ENCODE measurements around the gene CERT1.

Gene CERT1

DNA sequence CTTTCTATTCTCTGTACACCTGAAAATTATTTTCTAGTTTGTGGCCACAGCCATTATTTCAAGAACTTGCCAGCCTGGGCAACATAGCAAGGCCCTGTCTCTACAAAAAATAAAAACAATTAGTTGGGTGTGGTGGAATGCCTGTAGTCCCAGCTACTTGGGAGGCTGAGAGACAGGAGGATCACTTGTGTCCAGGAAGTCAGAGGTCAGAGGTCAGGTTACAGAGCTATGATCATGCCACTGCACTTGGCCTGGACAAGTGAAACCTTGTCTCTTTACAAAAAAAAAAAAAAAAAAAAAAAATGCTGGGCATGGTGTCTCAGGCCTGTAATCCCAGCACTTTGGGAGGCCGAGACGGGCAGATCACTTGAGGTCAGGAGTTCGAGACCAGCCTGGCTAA is 116.2 kb downstream of the CERT1 start:
- TF ChIP-seq, protein P1, sequence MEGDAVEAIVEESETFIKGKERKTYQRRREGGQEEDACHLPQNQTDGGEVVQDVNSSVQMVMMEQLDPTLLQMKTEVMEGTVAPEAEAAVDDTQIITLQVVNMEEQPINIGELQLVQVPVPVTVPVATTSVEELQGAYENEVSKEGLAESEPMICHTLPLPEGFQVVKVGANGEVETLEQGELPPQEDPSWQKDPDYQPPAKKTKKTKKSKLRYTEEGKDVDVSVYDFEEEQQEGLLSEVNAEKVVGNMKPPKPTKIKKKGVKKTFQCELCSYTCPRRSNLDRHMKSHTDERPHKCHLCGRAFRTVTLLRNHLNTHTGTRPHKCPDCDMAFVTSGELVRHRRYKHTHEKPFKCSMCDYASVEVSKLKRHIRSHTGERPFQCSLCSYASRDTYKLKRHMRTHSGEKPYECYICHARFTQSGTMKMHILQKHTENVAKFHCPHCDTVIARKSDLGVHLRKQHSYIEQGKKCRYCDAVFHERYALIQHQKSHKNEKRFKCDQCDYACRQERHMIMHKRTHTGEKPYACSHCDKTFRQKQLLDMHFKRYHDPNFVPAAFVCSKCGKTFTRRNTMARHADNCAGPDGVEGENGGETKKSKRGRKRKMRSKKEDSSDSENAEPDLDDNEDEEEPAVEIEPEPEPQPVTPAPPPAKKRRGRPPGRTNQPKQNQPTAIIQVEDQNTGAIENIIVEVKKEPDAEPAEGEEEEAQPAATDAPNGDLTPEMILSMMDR (conservative IDR thresholded peaks at IDR 0.05; ENCODE audit: low read length): no peak
- Histone ChIP-seq H3K9ac (ENCODE audit: low read depth, low read length, poor library complexity, severe bottlenecking) (no peak overlapping the region), H3K9me2 (replicated peaks; ENCODE audit: low read depth, low read length) (no peaks in the 10 kb centered on the region), H4K20me1 (ENCODE audit: insufficient read depth, low read length, poor library complexity, severe bottlenecking) (no peaks in the 10 kb centered on the region), H3K4me3 (ENCODE audit: low read length, poor library complexity, severe bottlenecking) (no peak overlapping the region), H3F3A (ENCODE audit: low read depth) (no peaks in the 10 kb centered on the region), H3K79me2 (ENCODE audit: insufficient read depth, low read length) (no peaks in the 10 kb centered on the region), H3K4me1 (ENCODE audit: insufficient read depth, low read length, poor library complexity, severe bottlenecking) (no peaks in the 10 kb centered on the region), H3K36me3 (ENCODE audit: insufficient read depth, low read length) (peaks cover 17% of the 10 kb centered on the region; the same call in 1 of the 2 replicates), H2AFZ (ENCODE audit: low read length) (no peak overlapping the region), H3K4me2 (ENCODE audit: low read depth, low read length, poor library complexity, severe bottlenecking) (no peak overlapping the region), H3K9me3 (ENCODE audit: insufficient read depth, low read depth, low read length) (no peaks in the 10 kb centered on the region), H3K27me3 (ENCODE audit: insufficient read depth, low read length, poor library complexity, severe bottlenecking) (no peaks in the 10 kb centered on the region)

DNA sequence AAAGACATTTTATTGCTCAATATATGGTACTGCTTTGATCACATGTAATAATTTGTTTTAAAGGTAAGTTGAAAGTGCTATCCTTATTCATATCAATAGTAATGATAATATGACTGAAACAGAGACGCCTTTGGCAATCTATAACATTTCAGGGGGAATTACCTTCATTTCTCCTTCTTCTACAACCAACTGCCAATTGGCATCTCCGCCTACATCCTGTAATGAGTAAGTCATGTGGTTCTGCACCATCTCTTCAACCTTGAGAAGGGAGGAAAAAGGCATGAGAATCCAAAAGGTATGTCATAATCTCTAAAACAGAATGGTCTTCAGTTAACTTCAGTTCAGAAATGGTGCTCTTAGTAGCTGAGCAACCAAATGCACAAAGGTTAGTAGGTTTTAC is 122.0 kb downstream of the CERT1 start:
- no peaks in the 10 kb centered on the region for H3K9me2 ChIP-seq (replicated peaks; ENCODE audit: low read depth, low read length)
- no peaks in the 10 kb centered on the region for H3K27me3 ChIP-seq (ENCODE audit: insufficient read depth, low read length, poor library complexity, severe bottlenecking)
- no peak overlapping the region for H3K9ac ChIP-seq (ENCODE audit: low read depth, low read length, poor library complexity, severe bottlenecking)
- TF ChIP-seq, protein P1 (conservative IDR thresholded peaks at IDR 0.05; ENCODE audit: low read length): no peak
- no peak for TF ChIP-seq EZH2phosphoT487 (IDR thresholded peaks at IDR 0.05; ENCODE audit: borderline replicate concordance)
- H2AFZ ChIP-seq (ENCODE audit: low read length): no peak overlapping the region
- H3K36me3 ChIP-seq (ENCODE audit: insufficient read depth, low read length): peaks cover 22% of the 10 kb centered on the region; the same call in 1 of the 2 replicates
- H3F3A ChIP-seq (ENCODE audit: low read depth): no peaks in the 10 kb centered on the region
- no peaks in the 10 kb centered on the region for H3K79me2 ChIP-seq (ENCODE audit: insufficient read depth, low read length)
- H3K4me1 ChIP-seq (ENCODE audit: insufficient read depth, low read length, poor library complexity, severe bottlenecking): peaks cover 10% of the 10 kb centered on the region
- no peak overlapping the region for H3K4me3 ChIP-seq (ENCODE audit: low read length, poor library complexity, severe bottlenecking)
- no peak overlapping the region for H3K4me2 ChIP-seq (ENCODE audit: low read depth, low read length, poor library complexity, severe bottlenecking)
- H3K9me3 ChIP-seq (ENCODE audit: insufficient read depth, low read depth, low read length): no peaks in the 10 kb centered on the region
- H4K20me1 ChIP-seq (ENCODE audit: insufficient read depth, low read length, poor library complexity, severe bottlenecking): no peaks in the 10 kb centered on the region

DNA sequence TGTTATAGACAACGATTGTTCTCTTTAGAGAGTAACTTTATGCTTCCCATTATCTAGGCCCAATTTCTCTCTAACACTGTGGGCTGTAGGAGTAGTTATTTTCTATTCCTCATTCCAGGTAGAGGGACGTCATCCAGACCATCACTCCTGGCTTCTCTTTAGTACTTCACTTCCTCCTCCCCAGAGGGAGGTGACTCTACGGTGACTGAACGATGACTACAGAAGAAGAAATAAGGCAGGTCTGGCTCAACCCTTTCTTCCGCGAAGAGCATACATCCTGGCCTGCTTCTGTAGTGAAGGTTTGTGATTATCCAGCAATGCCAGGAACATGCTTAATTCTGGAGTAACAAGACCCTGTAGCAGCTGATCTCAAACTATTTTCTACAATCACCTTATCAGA is 123.6 kb downstream of the CERT1 start:
- no peaks in the 10 kb centered on the region; the same call in 1 of the 2 replicates for H3F3A ChIP-seq (ENCODE audit: low read depth)
- H4K20me1 ChIP-seq (ENCODE audit: insufficient read depth, low read length, poor library complexity, severe bottlenecking): no peaks in the 10 kb centered on the region
- H3K9ac ChIP-seq (ENCODE audit: low read depth, low read length, poor library complexity, severe bottlenecking): no peak overlapping the region
- H3K4me3 ChIP-seq (ENCODE audit: low read length, poor library complexity, severe bottlenecking): no peak overlapping the region
- peaks cover 25% of the 10 kb centered on the region; the same call in 1 of the 2 replicates for H3K36me3 ChIP-seq (ENCODE audit: insufficient read depth, low read length)
- no peaks in the 10 kb centered on the region for H3K9me3 ChIP-seq (ENCODE audit: insufficient read depth, low read depth, low read length)
- H2AFZ ChIP-seq (ENCODE audit: low read length): no peak overlapping the region
- no peaks in the 10 kb centered on the region for H3K27me3 ChIP-seq (ENCODE audit: insufficient read depth, low read length, poor library complexity, severe bottlenecking)
- TF ChIP-seq, protein P1 (conservative IDR thresholded peaks at IDR 0.05; ENCODE audit: low read length): no peak
- no peak for TF ChIP-seq EZH2phosphoT487 (IDR thresholded peaks at IDR 0.05; ENCODE audit: borderline replicate concordance)
- no peaks in the 10 kb centered on the region for H3K79me2 ChIP-seq (ENCODE audit: insufficient read depth, low read length)
- H3K4me2 ChIP-seq (ENCODE audit: low read depth, low read length, poor library complexity, severe bottlenecking): no peak overlapping the region
- H3K4me1 ChIP-seq (ENCODE audit: insufficient read depth, low read length, poor library complexity, severe bottlenecking): peaks cover 17% of the 10 kb centered on the region
- no peaks in the 10 kb centered on the region for H3K9me2 ChIP-seq (replicated peaks; ENCODE audit: low read depth, low read length)
